Stimulated activated naive CD4-positive, alpha-beta T cell treated with Interleukin-2 at 50 U/mL for 16 hours (primary cell): ENCODE measurements around the gene HOXA9.

Experiments
- DNase-seq: peaks from one replicate; lab custom pipeline; 2025; lab: John Stamatoyannopoulos, UW

Gene HOXA9

GRCh38 chr7:27188386-27189294, 23.3 kb upstream of the HOXA9 start:
- DNase-seq = no peak

DNA sequence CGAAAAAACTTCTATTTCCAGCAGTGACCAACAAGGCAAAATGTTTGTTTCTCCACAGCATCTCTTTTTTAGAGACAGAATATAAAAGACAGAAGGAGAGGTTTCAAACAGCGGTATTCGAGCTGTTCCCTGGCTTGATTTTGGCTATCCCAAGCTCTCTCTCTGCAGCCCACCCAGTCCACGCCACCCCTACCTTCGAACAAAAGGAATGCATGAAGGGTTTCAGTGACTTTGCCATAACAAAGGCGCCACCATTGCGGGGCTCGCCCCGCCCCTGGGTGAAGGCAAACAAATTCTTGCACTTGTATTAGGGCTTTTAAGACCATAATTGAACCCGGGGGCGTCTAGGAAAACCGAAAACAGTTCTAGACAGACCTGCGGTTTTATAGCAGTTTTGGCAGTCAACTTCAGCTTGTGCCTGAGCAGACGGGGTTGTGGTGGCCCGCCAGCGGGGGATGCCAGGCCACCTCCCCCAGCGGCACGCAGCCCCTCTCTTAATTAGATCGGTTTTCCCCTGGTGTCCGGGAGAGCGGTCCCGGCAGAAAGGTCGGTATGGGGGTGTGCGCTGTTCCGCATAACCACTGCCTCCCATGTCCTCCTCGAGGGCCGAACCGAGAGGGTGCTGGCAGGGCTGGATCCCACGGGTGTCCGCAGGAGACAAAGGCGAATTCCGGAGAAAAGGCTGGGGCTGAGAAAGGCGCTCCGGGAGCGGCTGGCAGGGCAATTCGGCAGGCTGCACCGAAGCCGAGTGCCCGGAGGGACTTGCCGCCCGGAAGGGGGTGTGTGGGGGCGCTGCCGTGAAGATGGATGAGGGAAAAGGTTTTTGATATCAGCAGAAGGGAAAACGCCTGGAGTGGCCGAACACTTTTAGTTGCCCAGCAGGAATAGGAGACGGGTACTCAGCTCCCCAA, 22.4 kb upstream of the HOXA9 start:
- no peak for DNase-seq

DNA sequence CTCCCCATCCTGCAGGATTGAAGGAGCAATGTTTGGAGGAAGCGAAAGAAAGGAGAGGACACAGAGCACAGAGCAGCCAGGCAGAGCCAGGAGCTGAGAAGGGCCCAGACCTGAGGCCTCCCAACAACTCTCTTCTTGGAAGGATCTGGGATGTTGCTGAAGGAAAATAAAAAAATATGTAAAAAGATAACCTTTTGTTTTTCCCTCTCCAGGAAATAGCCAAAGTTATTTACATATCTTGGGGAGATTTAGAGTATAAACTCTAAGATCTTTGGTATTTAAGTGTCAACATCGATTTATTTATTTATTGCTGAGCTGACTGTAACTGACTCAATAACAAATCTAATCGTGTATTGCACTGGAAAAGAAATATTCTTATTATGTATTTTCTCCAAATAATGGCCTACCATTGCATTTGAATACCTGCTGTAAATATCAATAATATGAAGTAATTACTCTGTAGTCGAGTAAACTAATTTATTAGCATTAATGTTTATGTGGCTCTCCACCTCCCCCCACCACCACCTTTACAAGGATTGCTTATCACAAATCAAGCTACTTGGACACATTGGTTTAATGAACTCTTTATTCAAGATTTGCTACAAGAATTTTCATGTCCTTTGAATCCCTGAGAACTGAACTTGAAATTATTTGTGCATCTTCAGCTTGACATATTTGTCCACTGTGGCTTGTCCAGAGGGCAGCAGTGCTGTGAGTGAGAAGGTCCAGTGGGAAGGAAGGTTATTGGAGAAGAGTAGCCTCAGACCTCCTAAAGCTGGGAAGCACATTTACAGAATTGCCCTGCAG, 21.5 kb upstream of the HOXA9 start:
- no peak for DNase-seq

DNA sequence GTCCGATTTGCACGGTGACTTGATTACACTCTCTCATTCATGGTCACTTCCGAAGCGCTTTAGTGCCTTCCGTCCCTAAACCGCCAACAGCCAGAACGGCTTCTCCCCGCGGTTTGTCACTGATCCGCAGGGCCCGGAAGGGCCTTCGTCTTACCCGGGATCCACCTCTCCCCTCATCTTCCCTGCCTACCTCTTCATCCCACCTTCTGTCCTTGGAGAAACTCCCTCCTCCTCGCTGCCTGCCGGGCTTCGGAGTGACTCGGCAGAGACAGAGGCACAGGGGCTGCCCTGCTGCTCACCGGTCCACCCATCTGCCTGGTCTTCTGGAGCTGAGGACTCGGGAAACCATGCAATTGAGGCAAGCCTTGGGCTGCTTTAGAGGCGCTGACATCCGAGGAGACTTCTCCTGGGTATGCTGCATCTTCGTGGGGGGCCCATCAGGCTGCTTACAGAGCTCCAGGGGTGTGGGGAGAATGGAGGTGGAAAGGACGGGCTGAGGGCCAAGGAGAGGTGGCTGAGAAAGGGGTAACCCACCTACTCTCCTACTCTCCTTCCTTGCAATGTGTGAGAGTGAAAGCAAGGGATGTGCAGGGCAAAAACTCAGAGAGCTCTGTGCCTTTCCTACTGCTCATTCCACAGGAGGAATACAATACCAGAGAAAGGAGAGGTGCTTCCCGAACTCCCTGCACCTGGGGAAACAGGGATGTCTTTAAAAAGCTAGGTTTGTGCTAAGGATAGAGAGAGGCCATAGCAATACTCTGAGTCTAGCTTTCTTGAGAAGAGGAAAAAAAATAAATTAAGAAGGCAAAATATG, 20.7 kb upstream of the HOXA9 start:
- no peak for DNase-seq

DNA sequence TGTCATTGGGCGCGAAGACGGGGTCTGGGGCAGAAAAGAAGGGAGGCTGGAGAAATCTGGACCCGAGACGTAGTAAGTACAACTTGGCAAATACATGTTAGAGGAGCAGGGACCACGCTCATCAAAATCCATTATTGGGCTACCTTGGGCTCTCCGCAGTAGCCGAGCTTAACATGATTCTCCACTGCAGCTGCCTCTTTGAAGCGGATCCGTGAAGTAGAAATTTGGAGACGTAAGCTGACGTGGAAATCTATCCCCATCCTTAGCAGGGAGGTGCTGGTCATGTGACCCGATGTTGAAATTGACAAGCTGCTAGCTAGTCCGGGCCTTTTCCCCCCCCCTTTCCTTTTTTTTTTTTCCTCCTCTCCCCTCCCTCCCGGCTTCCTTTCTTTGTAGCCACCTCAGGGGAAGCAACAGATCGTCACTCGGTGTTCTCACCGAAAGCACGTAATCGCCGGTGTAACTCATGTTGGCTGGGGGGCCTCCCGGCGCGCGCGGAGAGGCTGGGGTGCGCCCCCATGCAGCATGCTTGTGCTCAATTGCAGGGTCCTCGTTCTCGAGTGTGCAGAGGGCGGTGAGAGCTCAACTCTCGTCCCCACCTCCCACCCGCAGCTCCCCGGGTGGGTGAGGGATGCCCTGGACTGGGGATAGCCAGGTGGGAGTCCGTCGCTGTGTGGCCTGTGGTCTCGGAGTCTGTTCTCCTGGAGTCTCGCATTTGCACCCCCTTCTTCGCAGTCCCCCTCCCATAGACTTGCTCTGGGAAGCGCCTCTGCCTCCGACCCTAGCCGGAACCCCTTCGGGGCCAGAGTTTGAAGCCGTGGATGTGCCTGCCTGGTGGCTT, 19.9 kb upstream of the HOXA9 start, which contains the start of gene HOXA11:
TSS of gene HOXA11 (minus strand) at position 220 of the 841 bp plus-strand sequence. CDS start at position 132, 88 bp downstream.
- no peak for DNase-seq

DNA sequence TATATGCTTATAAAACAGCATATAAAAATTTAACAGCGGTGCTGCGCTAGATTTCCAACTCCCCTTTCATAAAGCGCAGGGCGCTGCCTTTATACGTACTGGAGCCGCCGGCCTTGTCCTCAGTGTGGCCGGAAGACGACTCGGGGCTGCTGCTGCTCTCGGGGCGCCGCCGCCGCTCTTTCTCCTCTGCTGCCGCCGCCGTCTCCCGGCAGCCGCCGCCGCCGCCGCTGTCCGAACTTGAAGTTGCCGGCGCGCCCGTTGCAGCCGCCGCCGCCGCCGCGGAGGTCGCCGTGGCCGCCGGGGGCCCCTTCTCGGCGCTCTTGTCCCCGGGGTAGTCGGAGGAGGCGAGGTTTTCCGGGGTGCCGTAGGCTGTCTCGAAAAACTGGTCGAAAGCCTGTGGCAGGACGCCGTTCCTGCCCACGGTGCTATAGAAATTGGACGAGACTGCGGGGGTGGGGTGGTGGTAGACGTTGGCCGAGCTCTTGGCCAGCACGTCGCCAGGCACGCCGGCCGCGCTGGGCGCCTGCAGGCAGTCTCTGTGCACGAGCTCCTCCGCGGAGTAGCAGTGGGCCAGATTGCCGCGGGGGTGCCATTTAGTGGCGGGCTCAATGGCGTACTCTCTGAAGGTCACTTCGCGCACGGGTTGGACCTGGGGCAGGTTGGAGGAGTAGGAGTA, 19.1 kb upstream of the HOXA9 start:
- no peak for DNase-seq

- no peak for DNase-seq
Observed at GRCh38 chr7:27183682-27184336, 18.5 kb upstream of the HOXA9 start.

- no peak for DNase-seq
Observed at GRCh38 chr7:27182861-27183681, 17.7 kb upstream of the HOXA9 start.

DNA sequence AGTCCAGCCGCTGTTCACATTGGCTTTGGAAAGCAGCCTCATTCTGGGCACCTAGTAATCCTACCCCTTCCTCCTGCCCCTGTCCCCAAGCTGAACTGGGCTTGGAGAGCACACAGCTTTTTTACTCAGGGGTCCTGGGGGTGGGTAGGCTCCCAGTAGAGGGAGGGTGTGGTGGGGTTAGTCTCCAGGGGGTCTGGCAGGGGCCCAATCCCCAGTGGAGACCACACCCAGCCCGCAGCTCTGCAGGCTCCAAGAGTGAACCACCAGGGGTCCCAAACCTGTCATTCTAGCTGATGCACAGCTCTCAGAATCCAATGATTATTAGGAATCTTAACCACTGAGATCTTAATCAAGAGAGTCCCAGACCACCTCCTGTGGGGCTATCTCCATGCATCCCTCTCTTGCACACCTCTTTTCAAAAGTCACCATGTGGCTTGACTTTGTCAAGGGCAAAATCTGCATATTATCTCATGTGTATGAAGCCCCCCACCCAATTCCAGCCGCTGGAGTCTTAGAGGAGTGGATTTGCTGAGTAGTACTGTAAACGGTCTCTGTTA, 17.0 kb upstream of the HOXA9 start:
- no peak for DNase-seq

DNA sequence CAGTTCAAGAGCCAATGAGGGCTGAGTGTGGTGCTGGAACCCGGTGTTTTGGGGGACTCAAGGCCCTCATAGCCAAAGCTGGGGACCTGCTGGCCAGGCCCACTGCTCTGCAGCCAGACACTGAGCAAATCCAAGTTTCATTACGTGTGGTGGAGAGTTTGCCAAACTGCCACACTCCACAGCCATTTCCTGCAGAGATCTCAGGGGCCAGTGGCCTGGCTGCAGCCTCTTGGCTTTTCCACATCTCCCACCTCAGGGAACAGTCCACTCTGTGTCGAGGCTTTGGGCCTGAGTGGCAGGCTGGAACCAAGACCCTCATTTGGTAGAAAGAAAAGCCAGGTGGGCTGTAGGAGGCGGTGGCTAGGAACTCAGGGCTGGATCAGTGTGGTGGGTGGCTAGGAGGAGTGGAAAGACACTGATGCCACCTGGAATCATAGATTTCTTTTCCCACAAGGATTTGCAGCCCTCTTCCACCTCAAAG, 16.5 kb upstream of the HOXA9 start:
- no peak for DNase-seq

- no peak for DNase-seq
Observed at GRCh38 chr7:27180431-27181420, 15.4 kb upstream of the HOXA9 start.

DNA sequence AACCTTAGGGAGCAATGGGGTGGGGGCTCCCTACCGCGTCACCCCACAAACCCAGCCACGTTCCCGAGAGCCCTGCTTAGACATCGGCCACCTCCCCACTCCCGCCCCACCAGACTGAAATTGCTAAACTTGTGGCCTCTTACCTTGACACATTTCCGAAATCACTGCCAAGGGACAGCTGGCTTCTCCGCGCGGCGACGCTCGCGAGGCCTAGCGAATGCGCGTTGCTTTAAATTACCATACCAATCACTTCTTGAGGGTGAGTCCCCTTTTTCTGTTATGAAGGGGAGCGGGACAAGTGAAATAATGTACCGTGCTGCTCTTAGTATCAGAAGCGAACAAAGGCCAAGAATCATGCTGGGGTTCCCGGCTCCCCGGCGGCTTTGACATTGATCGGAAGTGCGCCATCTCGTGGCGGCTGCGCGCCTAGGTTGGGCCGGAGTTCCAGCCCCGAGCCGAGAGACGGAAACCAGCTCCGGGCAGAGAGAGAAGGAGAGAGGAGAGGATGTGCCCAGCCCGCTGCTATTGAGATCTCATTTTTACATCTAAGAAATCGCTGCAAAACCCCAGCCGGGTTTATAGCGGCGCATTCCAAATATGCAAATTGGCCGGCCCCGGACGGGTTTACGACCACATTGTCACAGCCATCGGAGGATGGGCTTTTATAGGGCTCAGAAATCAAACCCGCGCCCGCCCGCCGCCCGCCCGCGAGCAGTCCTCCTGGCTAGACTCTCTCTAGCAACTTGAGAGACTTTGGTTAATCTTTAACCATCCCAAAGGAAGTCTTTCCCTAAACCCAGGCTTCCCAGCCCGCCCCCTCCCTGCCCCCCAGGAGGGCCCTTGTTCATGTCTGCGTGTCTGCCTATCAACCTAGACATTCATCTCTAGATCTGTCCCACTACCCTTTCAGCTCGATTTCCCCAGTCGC, 14.4 kb upstream of the HOXA9 start:
- peak; percentile 36 for DNase-seq

- DNase-seq = no peak
Observed at GRCh38 chr7:27179030-27179429, 13.7 kb upstream of the HOXA9 start.

DNA sequence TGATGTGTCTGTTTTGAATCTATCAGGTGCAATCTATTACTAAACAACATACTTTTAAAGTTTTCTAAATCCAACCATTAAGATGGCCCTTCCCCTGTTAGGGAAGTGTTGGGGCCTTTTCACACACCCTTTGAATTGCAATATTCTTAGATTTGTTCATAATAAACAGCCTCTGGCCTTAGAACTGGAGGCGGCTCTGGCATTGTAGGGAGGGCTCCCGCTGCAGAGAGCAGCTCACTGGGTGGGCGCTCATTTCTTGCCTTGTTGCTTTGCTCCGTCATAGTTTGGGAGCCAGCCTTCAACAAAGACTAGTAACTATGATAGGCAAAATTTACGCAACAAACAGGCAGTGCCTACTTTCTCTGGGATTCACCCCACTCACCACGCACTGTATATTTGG, 13.0 kb upstream of the HOXA9 start:
- no peak for DNase-seq

GRCh38 chr7:27177795-27178320, 12.5 kb upstream of the HOXA9 start:
- no peak for DNase-seq
